A549 (cell line): Measurements from ENCODE around the gene TNFRSF21. TPM values are rescaled to one million over a fixed set of nuclear protein-coding genes. Genes with fewer than 3 reads are reported as not detected.

Source experiments
- ATAC-seq, 2 experiments: fragments of 200-7000 bp in 1 of 2; fragments of >200 bp in 1 of 2; cut with Nextera tagmentation in 1 of 2; cut with Tn5 transposase in 1 of 2; 3 replicates each; pipeline versions ENCODE4 v1.8.0 to v1.9.1; 2018 to 2020; ENCODE audit warnings: mild to moderate bottlenecking in 1 of 2, moderate library complexity in 1 of 2
- CTCF ChIA-PET: fragments of 300-600 bp; sonication (Branson Sonifier 250); formaldehyde crosslinking; extraction: SDS; loops from one replicate; lab custom pipeline; 2021; ENCODE audit warnings: antibody characterized with exemption, inconsistent platforms; lab: Yijun Ruan, JAX
- POLR2A ChIA-PET: fragments of 350-600 bp; formaldehyde crosslinking; extraction: SDS; loops from one replicate; lab custom pipeline; 2021; ENCODE audit warnings: antibody characterized with exemption, inconsistent platforms; lab: Yijun Ruan, JAX
- DNase-seq, 2 experiments: peaks; one replicate each; pipeline versions ENCODE4 v3.0.0 to v3.0.0-alpha.2; 2011 to 2016; ENCODE audit warnings: low read depth in 1 of 2, low spot score in 1 of 2
- FAIRE-seq: peaks from 2 replicates; lab custom pipeline; 2011; peaks lifted over from hg19 to GRCh38; lab: Jason Lieb, UNC
- H3K27ac ChIP-seq, 2 experiments: fragments of >200 bp; sonication (Bioruptor Twin); formaldehyde crosslinking; 3 replicates each; pipeline ENCODE4 v1.5.1; 2016 to 2017
- H3K4me1 ChIP-seq: fragments of >200 bp; sonication (Bioruptor Twin); formaldehyde crosslinking; 3 replicates; pipeline ENCODE4 v1.6.1; 2016
- H3K4me2 ChIP-seq: fragments of >200 bp; sonication (Bioruptor Twin); formaldehyde crosslinking; 3 replicates; pipeline ENCODE4 v1.6.1; 2016
- H3K4me3 ChIP-seq: fragments of >200 bp; sonication (Bioruptor Twin); formaldehyde crosslinking; 3 replicates; pipeline ENCODE4 v1.5.1; 2016
- H3K9me3 ChIP-seq: fragments of >200 bp; sonication (Bioruptor Twin); formaldehyde crosslinking; 3 replicates; pipeline ENCODE4 v1.6.1; 2016
- BHLHE40 ChIP-seq: IDR thresholded peaks from 2 replicates; pipeline ENCODE4 v1.6.1; 2012; ENCODE audit warnings: low read depth, low read length, inconsistent platforms
- CEBPB ChIP-seq, 2 experiments: fragments of >200 bp in 1 of 2; sonication (Bioruptor Twin) in 1 of 2; formaldehyde crosslinking in 1 of 2; IDR thresholded peaks; 2 replicates each; pipeline ENCODE4 v1.6.1; 2012 to 2016
- FOSL2 ChIP-seq, 2 experiments: fragments of 450-650 bp in 1 of 2; fragments of >200 bp in 1 of 2; sonication (Bioruptor Twin) in 1 of 2; formaldehyde crosslinking; IDR thresholded peaks; 2 replicates each; pipeline versions ENCODE4 v1.5.0 to v1.6.1; 2016 to 2020; ENCODE audit warnings: mild to moderate bottlenecking in 1 of 2, moderate library complexity in 1 of 2
- GATA3 ChIP-seq: IDR thresholded peaks from 2 replicates; pipeline ENCODE4 v1.6.1; 2012; ENCODE audit warnings: borderline replicate concordance
- HDAC2 ChIP-seq: fragments of 200-600 bp; sonication (generic); IDR thresholded peaks from 2 replicates; pipeline ENCODE4 v1.6.1; 2016
- HEYL ChIP-seq: fragments of 250-450 bp; sonication (Bioruptor Pico); IDR thresholded peaks from 2 replicates; pipeline ENCODE4 v1.8.0; 2021; ENCODE audit warnings: mild to moderate bottlenecking, moderate library complexity
- HOXB13 ChIP-seq: fragments of 250-450 bp; sonication (Bioruptor Pico); IDR thresholded peaks from 2 replicates; pipeline ENCODE4 v1.5.0; 2020; ENCODE audit warnings: low read depth, mild to moderate bottlenecking, moderate library complexity
- JUNB ChIP-seq: fragments of >200 bp; sonication (Bioruptor Twin); formaldehyde crosslinking; IDR thresholded peaks from 2 replicates; pipeline ENCODE4 v1.6.1; 2016
- KDM5A ChIP-seq: fragments of 200-600 bp; sonication (generic); IDR thresholded peaks from 2 replicates; pipeline ENCODE4 v1.6.1; 2016; ENCODE audit warnings: antibody characterized with exemption, mild to moderate bottlenecking
- MYC ChIP-seq: IDR thresholded peaks from 2 replicates; pipeline ENCODE4 v1.6.1; 2012; ENCODE audit warnings: mild to moderate bottlenecking, inconsistent platforms, low read length, improper control_type of control experiment, borderline replicate concordance
- PHF8 ChIP-seq: fragments of 200-600 bp; sonication (generic); IDR thresholded peaks from 2 replicates; pipeline ENCODE4 v1.6.1; 2016; ENCODE audit warnings: low read depth, mild to moderate bottlenecking, antibody characterized with exemption, moderate library complexity, borderline replicate concordance
- RFX5 ChIP-seq: fragments of 450-650 bp; IDR thresholded peaks from 2 replicates; pipeline ENCODE4 v1.7.1; 2014; ENCODE audit warnings: antibody characterized with exemption, mild to moderate bottlenecking, moderate library complexity
- SMC3 ChIP-seq: fragments of >200 bp; sonication (Bioruptor Twin); formaldehyde crosslinking; IDR thresholded peaks from 3 replicates; pipeline ENCODE4 v1.6.1; 2018; ENCODE audit warnings: inconsistent platforms
- SREBF2 ChIP-seq: fragments of 450-650 bp; IDR thresholded peaks from 2 replicates; pipeline ENCODE4 v1.6.1; 2014; ENCODE audit warnings: mild to moderate bottlenecking, moderate library complexity
- ZC3H11A ChIP-seq: fragments of 450-650 bp; IDR thresholded peaks from 2 replicates; pipeline ENCODE4 v1.6.1; 2014; ENCODE audit warnings: antibody characterized with exemption, mild to moderate bottlenecking
- ZFP36 ChIP-seq: fragments of 450-650 bp; IDR thresholded peaks from 2 replicates; pipeline ENCODE4 v1.6.1; 2014; ENCODE audit warnings: borderline replicate concordance; ENCODE audit not compliant: partially characterized antibody
- WGBS: methylation state at CpG from one replicate; pipeline ENCODE4 v1.1.6; 2017; ENCODE audit errors: missing lambda C conversion rate; 5-methylcytosine and 5-hydroxymethylcytosine counted together
- polyA plus RNA-seq, 4 experiments: library from polyadenylated mRNA; depleted of rRNA in 3 of 4; stranded (reverse); fragments of >200 nt; fragmentation: RNase III in 1 of 4; extraction: RNeasy Plus Mini Kit Qiagen cat#74134 plus additional on column Dnase treatment in 1 of 4; gene quantifications; 2 replicates in 3 of 4; 3 replicates in 1 of 4; pipeline ENCODE4 v1.2.3, GENCODE V29; 2011 to 2017
- TF ChIP-seq, protein P1 (sequence below): fragments of >200 bp; sonication (Bioruptor Twin); formaldehyde crosslinking; IDR thresholded peaks from 2 replicates; pipeline ENCODE4 v1.6.1; 2016
- TF ChIP-seq, protein P2 (sequence below): fragments of 200-600 bp; sonication (generic); IDR thresholded peaks from 2 replicates; pipeline ENCODE4 v1.6.1; 2016; ENCODE audit warnings: antibody characterized with exemption, mild to moderate bottlenecking, moderate library complexity
- TF ChIP-seq, protein P3 (sequence below): fragments of 450-650 bp; IDR thresholded peaks from 2 replicates; pipeline ENCODE4 v1.6.1; 2014; ENCODE audit warnings: antibody characterized with exemption
- TF ChIP-seq, protein P4 (sequence below): fragments of 150-350 bp; IDR thresholded peaks from 2 replicates; pipeline ENCODE4 v1.6.1; 2014; ENCODE audit warnings: low read depth, mild to moderate bottlenecking, low read length
- TF ChIP-seq, protein P5 (sequence below): fragments of >200 bp; sonication (Bioruptor Twin); formaldehyde crosslinking; IDR thresholded peaks from 3 replicates; pipeline ENCODE4 v1.6.1; 2016

The TNFRSF21 gene
- polyA plus RNA-seq, 2 of the 4 experiments (the other 2 are of a cell fraction), result 14.1 to 15.6 TPM

DNA sequence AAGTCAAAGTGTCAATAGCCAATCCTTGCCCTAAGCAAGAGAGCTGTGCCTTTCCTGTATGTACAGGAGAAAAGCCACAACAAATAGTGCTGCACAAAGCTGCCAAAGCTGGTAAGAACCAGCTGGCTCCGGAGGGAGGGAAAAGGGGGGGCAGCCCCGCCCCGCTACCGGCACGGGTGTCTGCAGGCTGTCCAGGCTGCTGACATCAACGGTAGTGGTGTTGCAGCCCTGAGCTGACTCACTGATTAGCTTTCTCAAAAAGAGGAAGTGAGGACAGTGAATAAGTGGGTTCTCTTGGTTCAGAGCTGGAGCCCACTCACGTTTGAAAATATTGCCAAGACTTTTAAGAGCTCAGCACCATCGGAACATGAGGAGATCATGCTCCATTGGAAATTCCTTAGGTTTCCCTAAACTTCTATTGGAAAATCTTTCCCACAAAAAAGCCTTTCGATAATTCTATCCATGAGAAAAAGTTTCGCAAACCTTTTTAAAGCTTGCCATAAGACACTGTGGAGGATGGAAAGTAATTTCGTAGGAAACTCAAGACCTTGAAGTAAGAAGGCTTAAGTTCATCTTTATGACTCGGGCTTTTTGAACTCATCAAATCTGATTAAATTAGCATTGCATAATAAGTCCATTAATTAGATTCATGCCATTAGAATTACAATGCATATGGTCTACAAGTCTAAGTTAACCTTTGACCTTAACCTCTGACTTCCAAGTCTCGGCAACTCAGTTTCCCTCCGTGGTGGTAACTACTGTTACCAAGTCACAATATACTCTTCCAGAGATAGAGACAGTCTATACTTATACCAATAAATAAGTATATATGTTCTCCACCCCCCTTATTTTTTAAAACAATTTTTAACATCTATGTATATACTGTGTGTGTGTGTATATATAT is 67.0 kb downstream of the TNFRSF21 start:
- Histone ChIP-seq H3K4me1 (peaks cover 51% of the 10 kb centered on the region), H3K4me3 (no peak overlapping the region), H3K27ac (peak overlapping the region; percentile 62 to 78), H3K4me2 (peak overlapping the region; percentile 59), H3K9me3 (no peaks in the 10 kb centered on the region)
- TF ChIP-seq KDM5A, result no peak
- 0 out of 3 replicates have a peak, but pooled peaks have one; percentile 17 for TF ChIP-seq SMC3
- no peak for TF ChIP-seq HOXB13 (CRISPR knock-in tag)
- TF ChIP-seq CEBPB (IDR thresholded peaks at IDR 0.05), result 0 out of 4 replicates have a peak, but pooled peaks of 1 of the 2 experiments have one; percentile 2
- TF ChIP-seq FOSL2 (IDR thresholded peaks at IDR 0.05), result no peak
- TF ChIP-seq FOSL2 (CRISPR knock-in tag; IDR thresholded peaks at IDR 0.05), result peak; percentile 51; the same call in 1 of the 2 replicates
- TF ChIP-seq JUNB, result peak; percentile 39; the same call in 1 of the 2 replicates
- 0 out of 2 replicates have a peak, but pooled peaks have one; percentile 25 for TF ChIP-seq MYC
- no peak for TF ChIP-seq SREBF2
- peak; percentile 56 for TF ChIP-seq BHLHE40
- TF ChIP-seq GATA3, result no peak
- TF ChIP-seq, protein P1, sequence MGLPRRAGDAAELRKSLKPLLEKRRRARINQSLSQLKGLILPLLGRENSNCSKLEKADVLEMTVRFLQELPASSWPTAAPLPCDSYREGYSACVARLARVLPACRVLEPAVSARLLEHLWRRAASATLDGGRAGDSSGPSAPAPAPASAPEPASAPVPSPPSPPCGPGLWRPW, result no peak
- TF ChIP-seq, protein P2, sequence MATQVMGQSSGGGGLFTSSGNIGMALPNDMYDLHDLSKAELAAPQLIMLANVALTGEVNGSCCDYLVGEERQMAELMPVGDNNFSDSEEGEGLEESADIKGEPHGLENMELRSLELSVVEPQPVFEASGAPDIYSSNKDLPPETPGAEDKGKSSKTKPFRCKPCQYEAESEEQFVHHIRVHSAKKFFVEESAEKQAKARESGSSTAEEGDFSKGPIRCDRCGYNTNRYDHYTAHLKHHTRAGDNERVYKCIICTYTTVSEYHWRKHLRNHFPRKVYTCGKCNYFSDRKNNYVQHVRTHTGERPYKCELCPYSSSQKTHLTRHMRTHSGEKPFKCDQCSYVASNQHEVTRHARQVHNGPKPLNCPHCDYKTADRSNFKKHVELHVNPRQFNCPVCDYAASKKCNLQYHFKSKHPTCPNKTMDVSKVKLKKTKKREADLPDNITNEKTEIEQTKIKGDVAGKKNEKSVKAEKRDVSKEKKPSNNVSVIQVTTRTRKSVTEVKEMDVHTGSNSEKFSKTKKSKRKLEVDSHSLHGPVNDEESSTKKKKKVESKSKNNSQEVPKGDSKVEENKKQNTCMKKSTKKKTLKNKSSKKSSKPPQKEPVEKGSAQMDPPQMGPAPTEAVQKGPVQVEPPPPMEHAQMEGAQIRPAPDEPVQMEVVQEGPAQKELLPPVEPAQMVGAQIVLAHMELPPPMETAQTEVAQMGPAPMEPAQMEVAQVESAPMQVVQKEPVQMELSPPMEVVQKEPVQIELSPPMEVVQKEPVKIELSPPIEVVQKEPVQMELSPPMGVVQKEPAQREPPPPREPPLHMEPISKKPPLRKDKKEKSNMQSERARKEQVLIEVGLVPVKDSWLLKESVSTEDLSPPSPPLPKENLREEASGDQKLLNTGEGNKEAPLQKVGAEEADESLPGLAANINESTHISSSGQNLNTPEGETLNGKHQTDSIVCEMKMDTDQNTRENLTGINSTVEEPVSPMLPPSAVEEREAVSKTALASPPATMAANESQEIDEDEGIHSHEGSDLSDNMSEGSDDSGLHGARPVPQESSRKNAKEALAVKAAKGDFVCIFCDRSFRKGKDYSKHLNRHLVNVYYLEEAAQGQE, result peak; percentile 27; the same call in 1 of the 2 replicates
- TF ChIP-seq, protein P3, sequence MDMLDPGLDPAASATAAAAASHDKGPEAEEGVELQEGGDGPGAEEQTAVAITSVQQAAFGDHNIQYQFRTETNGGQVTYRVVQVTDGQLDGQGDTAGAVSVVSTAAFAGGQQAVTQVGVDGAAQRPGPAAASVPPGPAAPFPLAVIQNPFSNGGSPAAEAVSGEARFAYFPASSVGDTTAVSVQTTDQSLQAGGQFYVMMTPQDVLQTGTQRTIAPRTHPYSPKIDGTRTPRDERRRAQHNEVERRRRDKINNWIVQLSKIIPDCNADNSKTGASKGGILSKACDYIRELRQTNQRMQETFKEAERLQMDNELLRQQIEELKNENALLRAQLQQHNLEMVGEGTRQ, result no peak
- TF ChIP-seq HDAC2, result no peak
- peak; percentile 95 to 97 for ATAC-seq
- POLR2A ChIA-PET, result interaction anchor here (0.6 to 1.0 kb wide), 2 partner anchors 75 to 235 kb away, joined by 3 read pairs; no protein-coding TSS in a partner anchor
- CTCF ChIA-PET, result interaction anchor here (1.0 to 1.6 kb wide), 4 partner anchors 30 to 145 kb away, joined by 3 to 5 read pairs (median 3); partner anchors contain the start of gene TNFRSF21
- FAIRE-seq, result no peak
- 36% methylated on average over 12 of the region's 14 CpGs for WGBS
- DNase-seq, result peak; percentile 54 to 82

DNA sequence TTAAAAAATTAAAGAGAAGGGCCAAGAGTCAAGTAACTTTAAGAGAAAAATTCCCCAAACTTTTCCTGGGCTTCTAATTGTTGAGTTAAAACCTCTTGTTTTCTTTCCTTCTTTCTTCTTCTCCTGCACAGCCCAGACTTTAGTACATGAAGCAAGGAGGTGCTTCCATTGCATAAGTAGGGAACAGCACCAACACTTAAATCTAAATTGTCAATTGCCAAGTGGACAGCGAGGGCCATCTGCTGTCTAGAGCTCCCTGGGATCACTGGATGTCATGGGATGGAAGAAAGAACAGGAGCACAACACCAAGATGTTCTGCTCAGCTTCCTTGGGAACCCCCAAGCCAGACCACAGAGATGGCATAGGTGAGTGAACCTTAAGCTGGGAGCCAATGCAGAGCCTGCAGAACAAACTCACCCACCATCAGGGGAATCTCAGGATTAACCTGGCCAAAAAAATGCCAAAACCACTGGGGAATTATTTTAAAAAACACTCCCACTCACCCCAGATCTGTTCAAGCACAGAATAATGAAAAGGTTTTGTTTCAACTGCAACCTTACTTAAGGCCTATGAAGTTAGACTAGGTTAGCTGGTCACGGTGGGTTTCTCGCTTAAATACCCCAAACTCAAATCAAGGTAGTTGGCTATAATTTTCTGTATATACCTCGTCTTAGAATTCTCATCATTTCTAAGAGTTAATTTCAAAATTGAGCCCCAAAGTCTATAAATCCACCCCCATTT is 67.8 kb downstream of the TNFRSF21 start:
- H3K27ac ChIP-seq, result peak overlapping the region; percentile 44 to 78
- H3K4me2 ChIP-seq, result peak overlapping the region; percentile 59
- H3K4me3 ChIP-seq, result no peak overlapping the region
- FAIRE-seq (no peak), DNase-seq (peak in 1 of 2 experiments; percentile 23), ATAC-seq (peak; percentile 41 to 45; a peak in 5 of 6 replicates)
- CTCF ChIA-PET, result interaction anchor here (1.0 to 1.6 kb wide), 4 partner anchors 29 to 144 kb away, joined by 3 to 5 read pairs (median 3); partner anchors contain the start of gene TNFRSF21
- POLR2A ChIA-PET, result interaction anchor here (1.0 kb wide), 1 partner anchor 74 kb away, joined by 3 read pairs; no protein-coding TSS in a partner anchor
- H3K9me3 ChIP-seq, result no peaks in the 10 kb centered on the region
- peaks cover 42% of the 10 kb centered on the region for H3K4me1 ChIP-seq
- 63% methylated on average over 4 of the region's 4 CpGs for WGBS
- TF ChIP-seq, protein P4, sequence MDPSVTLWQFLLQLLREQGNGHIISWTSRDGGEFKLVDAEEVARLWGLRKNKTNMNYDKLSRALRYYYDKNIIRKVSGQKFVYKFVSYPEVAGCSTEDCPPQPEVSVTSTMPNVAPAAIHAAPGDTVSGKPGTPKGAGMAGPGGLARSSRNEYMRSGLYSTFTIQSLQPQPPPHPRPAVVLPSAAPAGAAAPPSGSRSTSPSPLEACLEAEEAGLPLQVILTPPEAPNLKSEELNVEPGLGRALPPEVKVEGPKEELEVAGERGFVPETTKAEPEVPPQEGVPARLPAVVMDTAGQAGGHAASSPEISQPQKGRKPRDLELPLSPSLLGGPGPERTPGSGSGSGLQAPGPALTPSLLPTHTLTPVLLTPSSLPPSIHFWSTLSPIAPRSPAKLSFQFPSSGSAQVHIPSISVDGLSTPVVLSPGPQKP, result no peak
- TF ChIP-seq ZC3H11A (no peak), ZFP36 (no peak), RFX5 (no peak), HEYL (CRISPR knock-in tag) (no peak), KDM5A (no peak), PHF8 (no peak), HDAC2 (no peak)
- TF ChIP-seq, protein P2, result no peak
- TF ChIP-seq, protein P5, sequence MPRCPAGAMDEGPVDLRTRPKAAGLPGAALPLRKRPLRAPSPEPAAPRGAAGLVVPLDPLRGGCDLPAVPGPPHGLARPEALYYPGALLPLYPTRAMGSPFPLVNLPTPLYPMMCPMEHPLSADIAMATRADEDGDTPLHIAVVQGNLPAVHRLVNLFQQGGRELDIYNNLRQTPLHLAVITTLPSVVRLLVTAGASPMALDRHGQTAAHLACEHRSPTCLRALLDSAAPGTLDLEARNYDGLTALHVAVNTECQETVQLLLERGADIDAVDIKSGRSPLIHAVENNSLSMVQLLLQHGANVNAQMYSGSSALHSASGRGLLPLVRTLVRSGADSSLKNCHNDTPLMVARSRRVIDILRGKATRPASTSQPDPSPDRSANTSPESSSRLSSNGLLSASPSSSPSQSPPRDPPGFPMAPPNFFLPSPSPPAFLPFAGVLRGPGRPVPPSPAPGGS, result no peak
